Hematopoietic multipotent progenitor cell (in vitro differentiated cells): ENCODE measurements around the gene KCNIP2. TPM values are rescaled to one million over a fixed set of nuclear protein-coding genes. Genes with fewer than 3 reads are reported as not detected.
"Not testable (repeated sequence)": the region's sequence is repeated elsewhere in the genome, so short reads cannot be mapped to it uniquely, and the experiment has no call there.

Experiments
- DNase-seq, 3 donors: peaks; one replicate each; pipeline ENCODE4 v3.0.0-alpha.2; 2011 to 2015; ENCODE audit warnings: low read depth in 2 of 3, low spot score in 2 of 3
- total RNA-seq: library from RNA; depleted of rRNA; stranded (reverse); fragments of >200 nt; gene quantifications from one replicate; pipeline ENCODE4 v1.2.3, GENCODE V29; 2012

Gene KCNIP2
- total RNA-seq, 1 donor, result 0.27 TPM

- peak in 2 of 3 donors; percentile 83 to 85 for DNase-seq
Observed at GRCh38 chr10:101829561-101830315, 13.9 kb downstream of the KCNIP2 start.

GRCh38 chr10:101828766-101829551 is 14.6 kb downstream of the KCNIP2 start:
- DNase-seq, result no peak

GRCh38 chr10:101827919-101828600 is 15.5 kb downstream of the KCNIP2 start:
- no peak for DNase-seq

- DNase-seq, result no peak
Observed at GRCh38 chr10:101826852-101827434, 16.7 kb downstream of the KCNIP2 start.

GRCh38 chr10:101824736-101825135 is 18.9 kb downstream of the KCNIP2 start:
- no peak for DNase-seq

- no peak for DNase-seq
Observed at GRCh38 chr10:101818872-101819633, 24.5 kb downstream of the KCNIP2 start.

- DNase-seq, result peak; percentile 93 to 100 (median 99)
Observed at GRCh38 chr10:101818119-101818871, 25.3 kb downstream of the KCNIP2 start, which contains the start of gene OGA. Gene OGA, minus strand, starts transcription at chr10:101818444. Its CDS starts 422 bp downstream, at chr10:101818022.

GRCh38 chr10:101817337-101818118 is 26.1 kb downstream of the KCNIP2 start:
- DNase-seq, result peak in 2 of 3 donors; percentile 64 to 81

- DNase-seq, result no peak
Observed at GRCh38 chr10:101816913-101817336, 26.7 kb downstream of the KCNIP2 start.

- DNase-seq, result no peak
Observed at GRCh38 chr10:101816376-101816775, 27.2 kb downstream of the KCNIP2 start.

- DNase-seq, result no peak
Observed at GRCh38 chr10:101814466-101815071, 29.0 kb downstream of the KCNIP2 start.

GRCh38 chr10:101812606-101813005 is 31.0 kb downstream of the KCNIP2 start:
- DNase-seq, result no peak

- DNase-seq, result no peak
Observed at GRCh38 chr10:101807158-101807557, 36.4 kb downstream of the KCNIP2 start.

GRCh38 chr10:101803511-101803910 is 40.1 kb downstream of the KCNIP2 start:
- no peak for DNase-seq

- DNase-seq, result no peak
Observed at GRCh38 chr10:101797403-101798059, 46.1 kb downstream of the KCNIP2 start.

- no peak for DNase-seq
Observed at GRCh38 chr10:101793526-101793925, 50.1 kb downstream of the KCNIP2 start.

GRCh38 chr10:101789686-101790085 is 53.9 kb downstream of the KCNIP2 start:
- no peak for DNase-seq

GRCh38 chr10:101789231-101789630 is 54.4 kb downstream of the KCNIP2 start:
- DNase-seq, result not testable (repeated sequence)
